Mucosa of descending colon (tissue), 3 donors: Measurements from ENCODE around the gene NOC4L. TPM values are rescaled to one million over a fixed set of nuclear protein-coding genes. Genes with fewer than 3 reads are reported as not detected.

Source experiments
- ATAC-seq: fragments of 200-7000 bp; cut with Tn5 transposase; one replicate; pipeline ENCODE4 v1.9.1; 2020; ENCODE audit warnings: mild to moderate bottlenecking, moderate library complexity
- DNase-seq, 3 donors: peaks; one replicate each; pipeline ENCODE4 v3.0.0-alpha.2; 2020
- H3K36me3 ChIP-seq: fragments of 200-600 bp; one replicate; pipeline ENCODE4 v1.8.0; 2021; ENCODE audit warnings: low read depth, mild to moderate bottlenecking
- H3K4me1 ChIP-seq: fragments of 200-600 bp; one replicate; pipeline ENCODE4 v1.8.0; 2021; ENCODE audit warnings: low read depth, mild to moderate bottlenecking
- H3K4me3 ChIP-seq: fragments of 200-600 bp; one replicate; pipeline ENCODE4 v1.8.0; 2021; ENCODE audit warnings: mild to moderate bottlenecking
- H3K9me3 ChIP-seq: fragments of 200-600 bp; one replicate; pipeline ENCODE4 v1.8.0; 2021; ENCODE audit warnings: mild to moderate bottlenecking
- CTCF ChIP-seq: fragments of 200-600 bp; IDR thresholded peaks from one replicate; pipeline ENCODE4 v1.8.0; 2022; ENCODE audit warnings: antibody characterized with exemption, mild to moderate bottlenecking
- intact Hi-C, 2 donors: fragments of 100-400 bp; cut with DNase I in 1 of 2; cut with micrococcal nuclease in 1 of 2; formaldehyde crosslinking; loops; one replicate each; pipeline versions ENCODE4 v1.11.0 to v1.11.1; 2022; cut with DNase I, micrococcal nuclease
- total RNA-seq, 3 donors: library from RNA; stranded (reverse); fragmentation: NEBNext Ultra II Directional in 2 of 3; extraction: Animal tissue kit (Norgen Biotek cat#: 25700) in 2 of 3; gene quantifications; one replicate each; pipeline versions ENCODE4 v1.2.1 to v1.2.4, GENCODE V29; 2021 to 2023
- donor health status: DM: no; HTN: no; CAD: no; lungs with moderate emphysema.
- donor health status: DM: no; HTN: no; CAD: no.
- donor health status: DM: no; HTN: yes; CAD: no.

NOC4L gene
- total RNA-seq, 3 donors from 2014 or later, result 12.9 to 17.5 (median 13.3) TPM

- Histone ChIP-seq H3K9me3 (no peaks in the 10 kb centered on the region), H3K4me1 (no peaks in the 10 kb centered on the region), H3K4me3 (no peak overlapping the region), H3K36me3 (no peaks in the 10 kb centered on the region)
- ATAC-seq (no peak), DNase-seq (peak in 1 of 3 donors; percentile 32)
- intact Hi-C loops, result no loop called here
- TF ChIP-seq CTCF, result no peak
These were observed 17.0 kb downstream of the NOC4L start for GRCh38 chr12:132161036-132161781.

GRCh38 chr12:132161796-132162507 lies 17.7 kb downstream of the NOC4L start:
- no peaks in the 10 kb centered on the region for H3K36me3 ChIP-seq
- no peak overlapping the region for H3K4me3 ChIP-seq
- H3K4me1 ChIP-seq, result no peaks in the 10 kb centered on the region
- DNase-seq (peak in 1 of 3 donors; percentile 10), ATAC-seq (no peak)
- no peaks in the 10 kb centered on the region for H3K9me3 ChIP-seq
- no peak for TF ChIP-seq CTCF
- intact Hi-C loops, result no loop called here

- H3K4me1 ChIP-seq, result no peaks in the 10 kb centered on the region
- H3K36me3 ChIP-seq, result no peaks in the 10 kb centered on the region
- H3K4me3 ChIP-seq, result no peak overlapping the region
- intact Hi-C loops, result no loop called here
- DNase-seq (peak in 2 of 3 donors; percentile 19 to 55), ATAC-seq (peak; percentile 36)
- H3K9me3 ChIP-seq, result no peaks in the 10 kb centered on the region
- TF ChIP-seq CTCF, result no peak
These were observed 18.3 kb downstream of the NOC4L start for GRCh38 chr12:132162508-132163031.

GRCh38 chr12:132163041-132163910 lies 19.0 kb downstream of the NOC4L start:
- Histone ChIP-seq H3K9me3 (no peaks in the 10 kb centered on the region), H3K4me1 (no peaks in the 10 kb centered on the region), H3K4me3 (no peak overlapping the region), H3K36me3 (no peaks in the 10 kb centered on the region)
- ATAC-seq (peak; percentile 22), DNase-seq (peak in 2 of 3 donors; percentile 16 to 48)
- intact Hi-C loops, result no loop called here
- no peak for TF ChIP-seq CTCF

GRCh38 chr12:132163911-132164288 lies 19.6 kb downstream of the NOC4L start:
- TF ChIP-seq CTCF, result no peak
- Histone ChIP-seq H3K36me3 (no peaks in the 10 kb centered on the region), H3K9me3 (no peaks in the 10 kb centered on the region), H3K4me1 (no peaks in the 10 kb centered on the region), H3K4me3 (no peak overlapping the region)
- ATAC-seq (no peak), DNase-seq (peak in 1 of 3 donors; percentile 18)
- intact Hi-C loops, result no loop called here
